IPS-NIHi7 (cell line): ENCODE data around the gene ATIC.
"Not testable (repeated sequence)": the region's sequence is repeated elsewhere in the genome, so short reads cannot be mapped to it uniquely, and the experiment has no call there.

Experiments used
- DNase-seq: peaks from one replicate; pipeline ENCODE4 v3.0.0; 2012; ENCODE audit warnings: mixed read lengths; ENCODE audit errors: extremely low spot score

The ATIC gene

DNA sequence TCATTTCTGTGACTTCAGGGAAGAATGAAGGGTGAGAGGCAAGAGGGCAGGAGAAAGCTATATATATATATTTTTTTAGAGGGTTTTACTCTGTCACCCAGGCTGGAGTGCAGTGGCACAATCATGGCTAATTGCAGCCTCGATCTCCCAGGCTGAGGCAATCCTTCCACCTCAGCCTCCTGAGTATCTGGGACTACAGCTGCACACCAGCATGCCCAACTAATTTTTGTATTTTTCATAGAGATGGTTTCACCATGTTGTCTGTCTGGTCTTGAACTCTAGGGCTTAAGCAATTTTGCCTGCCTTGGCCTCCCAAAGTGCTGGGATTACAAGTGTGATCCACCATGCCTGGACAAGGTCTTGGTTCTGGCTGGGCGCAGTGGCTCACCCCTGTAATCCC lies 3.4 kb downstream of the ATIC start:
- no peak for DNase-seq

DNA sequence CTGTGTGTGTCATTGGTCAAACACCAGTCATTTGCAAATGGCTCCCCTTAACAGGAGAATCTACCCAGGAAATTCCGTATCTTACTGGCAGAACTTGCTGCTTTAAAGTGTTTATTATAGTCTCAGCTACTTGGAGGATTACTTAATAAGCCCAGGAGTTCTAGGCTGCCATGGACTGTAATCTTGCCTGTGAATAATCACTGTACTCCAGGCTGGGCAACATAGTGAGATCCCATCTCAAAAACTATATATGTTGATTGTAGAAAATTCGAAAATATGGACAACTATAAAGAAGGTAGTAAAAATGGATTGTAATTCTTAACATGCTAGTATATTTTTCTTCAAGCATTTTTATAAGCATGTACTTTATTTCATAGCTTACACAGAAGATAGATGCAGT lies 4.5 kb downstream of the ATIC start:
- DNase-seq, result no peak

DNA sequence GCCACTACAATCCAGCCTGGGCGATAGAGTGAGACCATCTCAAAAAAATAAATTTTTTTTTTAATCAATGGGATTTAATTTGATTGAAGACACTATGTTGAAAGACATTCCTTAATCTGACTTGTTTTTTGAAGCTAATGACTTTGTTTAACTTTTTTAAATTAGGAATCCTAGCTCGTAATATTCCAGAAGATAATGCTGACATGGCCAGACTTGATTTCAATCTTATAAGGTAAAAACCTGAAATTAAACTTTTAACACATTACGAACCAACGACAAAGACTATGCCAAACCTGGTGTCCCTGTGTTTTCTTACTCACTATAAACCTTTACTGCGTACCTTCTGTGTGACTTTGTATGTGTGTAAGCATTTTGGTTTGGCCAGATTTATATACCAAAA lies 7.6 kb downstream of the ATIC start:
- DNase-seq, result no peak

GRCh38 chr2:215320102-215320501 lies 8.2 kb downstream of the ATIC start:
- DNase-seq, result no peak

DNA sequence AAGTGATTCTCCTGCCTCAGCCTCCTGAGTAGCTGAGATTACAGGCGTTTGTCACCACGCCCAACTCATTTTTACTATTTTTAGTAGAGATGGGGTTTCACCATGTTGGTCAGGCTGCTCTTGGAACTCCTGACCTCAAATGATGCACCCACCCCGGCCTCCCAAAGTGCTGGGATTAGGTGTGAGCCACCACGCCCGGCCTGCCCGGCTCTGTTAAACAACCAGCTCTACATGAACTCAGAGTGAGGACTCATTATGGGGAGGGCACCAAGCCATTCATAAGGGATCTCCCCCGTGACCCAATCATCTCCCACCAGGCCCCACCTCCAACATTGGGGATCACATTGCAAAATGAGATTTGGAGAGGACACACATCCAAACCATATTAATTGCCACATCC lies 8.8 kb downstream of the ATIC start:
- no peak for DNase-seq

- DNase-seq, result no peak
Observed at GRCh38 chr2:215324811-215325210, 13.0 kb downstream of the ATIC start.

DNA sequence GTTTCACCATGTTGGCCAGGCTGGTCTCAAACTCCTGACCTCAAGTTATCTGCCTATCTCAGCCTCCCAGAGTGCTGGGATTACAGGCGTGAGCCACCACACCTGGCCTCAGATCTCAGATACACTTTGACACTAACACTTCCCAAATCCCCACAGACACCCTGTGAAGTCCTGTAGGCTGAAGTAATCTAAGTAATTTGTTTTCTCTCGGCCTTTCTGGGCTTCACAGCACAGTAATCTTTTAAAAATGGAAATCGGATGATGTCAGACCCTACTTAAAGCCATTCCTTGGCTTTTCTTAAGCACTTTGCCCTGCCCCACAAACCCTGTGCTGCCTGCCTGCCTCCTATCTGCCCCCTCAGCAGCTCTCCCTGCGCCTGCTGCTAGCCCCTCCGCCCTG lies 16.2 kb downstream of the ATIC start:
- peak; percentile 11 for DNase-seq

GRCh38 chr2:215332872-215333595 lies 21.2 kb downstream of the ATIC start:
- DNase-seq, result no peak

GRCh38 chr2:215338883-215339679 lies 27.2 kb downstream of the ATIC start:
- DNase-seq, result no peak

DNA sequence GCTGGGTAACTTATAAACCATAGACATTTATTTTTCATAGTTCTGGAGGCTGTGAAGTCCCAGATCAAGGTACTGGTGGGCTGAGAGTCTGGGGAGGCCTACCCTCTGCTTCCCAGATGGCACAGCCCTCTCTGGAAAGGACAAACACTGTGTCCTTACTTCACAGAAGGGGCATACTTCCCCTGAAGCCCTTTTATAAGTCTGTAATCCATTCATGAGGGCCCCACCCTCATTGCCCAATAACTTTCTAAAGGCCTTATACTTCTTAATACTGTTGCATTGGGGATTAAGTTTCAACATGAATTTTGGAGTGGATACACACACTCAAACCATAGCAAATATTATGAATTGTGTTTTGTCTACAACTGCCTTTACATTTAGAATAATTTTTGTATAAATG lies 36.0 kb downstream of the ATIC start:
- no peak for DNase-seq

GRCh38 chr2:215352602-215353001 lies 40.7 kb downstream of the ATIC start:
- no peak for DNase-seq

DNA sequence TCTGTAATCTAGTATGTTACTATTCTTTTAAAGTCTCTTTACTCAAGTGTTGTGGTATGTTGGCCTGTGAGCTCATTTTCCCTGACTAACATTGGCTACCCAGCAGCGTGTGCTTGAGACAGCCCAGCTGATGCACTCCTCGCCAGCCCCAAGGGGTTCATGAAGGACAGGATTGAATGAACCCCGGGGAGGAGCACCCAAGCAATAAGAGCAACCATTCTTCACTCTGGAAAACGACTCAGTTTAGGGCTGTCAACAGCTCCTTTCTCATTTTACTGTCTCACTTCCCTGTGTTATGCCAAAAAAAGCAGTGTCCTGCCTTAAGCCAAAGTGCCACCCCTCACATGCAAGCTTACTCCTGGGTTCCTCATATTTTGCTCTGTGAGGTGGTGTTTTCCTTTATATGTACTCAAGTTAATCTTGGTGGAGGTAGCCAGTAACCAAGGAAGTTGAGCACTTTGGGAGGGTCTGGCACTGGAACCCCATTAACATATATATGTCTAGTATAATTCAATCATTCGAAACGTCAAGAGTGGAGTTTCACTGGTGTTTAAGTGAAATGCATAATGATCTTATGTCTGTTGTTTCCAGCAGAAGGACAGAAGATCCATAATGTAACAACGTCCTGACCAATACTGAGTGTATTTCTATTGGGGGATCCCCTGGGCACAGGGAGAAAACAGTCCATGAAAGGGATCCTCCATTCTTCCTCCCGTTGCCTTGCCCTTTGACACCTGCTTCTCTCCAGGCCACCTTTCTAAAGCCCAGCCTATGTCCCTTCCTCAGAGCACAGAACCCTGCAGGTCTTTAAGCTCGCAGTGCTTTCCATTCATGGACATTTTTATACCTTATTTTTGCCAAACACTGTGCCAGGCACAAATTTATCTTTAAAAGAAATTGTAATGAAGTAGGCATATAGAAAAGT lies 43.2 kb downstream of the ATIC start:
- no peak for DNase-seq

GRCh38 chr2:215355801-215356200 lies 43.9 kb downstream of the ATIC start:
- DNase-seq, result no peak

GRCh38 chr2:215356334-215356947 lies 44.6 kb downstream of the ATIC start:
- DNase-seq, result no peak

- peak; percentile 14 for DNase-seq
Observed at GRCh38 chr2:215356948-215357461, 45.1 kb downstream of the ATIC start.

DNA sequence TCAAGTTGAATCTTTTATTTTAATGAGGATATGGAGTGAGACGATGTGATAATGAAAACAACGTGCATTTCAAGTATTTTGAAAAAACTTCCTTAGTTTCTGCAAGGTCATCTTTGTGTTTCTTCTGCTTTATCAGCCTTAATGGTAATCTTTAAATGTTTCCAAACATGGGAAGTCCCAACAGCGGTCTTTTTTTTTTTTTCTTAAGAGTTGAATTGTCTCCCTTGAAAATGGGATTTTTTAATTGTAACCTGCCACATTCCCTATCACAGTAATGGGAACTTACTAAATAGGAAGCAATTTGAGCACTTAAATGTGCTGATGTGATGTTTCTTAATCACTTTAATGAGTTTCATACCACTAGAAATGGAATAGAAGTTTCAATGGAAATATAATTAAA lies 45.8 kb downstream of the ATIC start:
- no peak for DNase-seq

- DNase-seq, result no peak
Observed at GRCh38 chr2:215358312-215358845, 46.5 kb downstream of the ATIC start.

- DNase-seq, result no peak
Observed at GRCh38 chr2:215358891-215359575, 47.2 kb downstream of the ATIC start.

GRCh38 chr2:215359576-215359922 lies 47.7 kb downstream of the ATIC start:
- no peak for DNase-seq

GRCh38 chr2:215360059-215360458 lies 48.2 kb downstream of the ATIC start:
- DNase-seq, result not testable (repeated sequence)

DNA sequence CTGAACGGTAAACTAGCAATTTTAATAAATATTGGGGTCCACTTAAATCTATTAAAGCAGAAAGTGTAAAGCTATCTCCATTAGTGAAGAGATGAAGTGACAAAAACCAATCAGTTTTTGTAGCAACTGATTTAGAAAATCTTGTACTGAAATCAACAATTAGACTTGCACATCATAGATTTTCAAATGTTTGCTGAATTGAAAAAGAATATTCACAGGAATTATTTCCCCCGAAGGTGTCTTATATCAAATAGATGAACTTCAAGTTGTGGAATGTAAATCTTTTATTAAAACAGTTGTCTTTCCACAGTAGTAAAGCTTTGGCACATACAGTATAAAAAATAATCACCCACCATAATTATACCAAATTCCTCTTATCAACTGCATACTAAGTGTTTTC lies 48.7 kb downstream of the ATIC start:
- DNase-seq, result no peak
